ENCODE data around the gene GPC3. TPM values are rescaled to one million over a fixed set of nuclear protein-coding genes. Genes with fewer than 3 reads are reported as not detected.

The GPC3 gene
- total RNA-seq, 1 donor from 2014 or later = 1,039 TPM

DNA sequence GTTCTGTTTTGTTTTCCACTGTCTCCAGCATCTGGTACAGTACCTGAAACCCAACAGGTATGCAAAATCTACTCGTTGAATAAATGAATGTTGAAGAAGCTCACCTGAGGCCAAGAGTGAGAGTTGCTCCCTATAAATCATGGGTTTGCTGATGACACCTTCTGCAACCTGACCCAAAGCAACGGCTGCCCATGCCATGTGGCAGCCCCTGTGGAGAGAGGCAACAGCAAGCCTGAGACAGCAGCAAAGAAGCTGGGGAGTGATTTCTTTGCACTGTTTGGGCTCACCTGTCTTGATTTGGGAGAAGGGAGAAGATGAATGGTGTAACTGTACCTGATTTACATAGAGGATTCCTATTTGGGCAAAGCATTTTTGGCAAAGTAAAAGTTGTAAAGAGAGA, 450.3 kb downstream of the GPC3 start:
- Mint-ChIP-seq H3K36me3 (peaks cover 8% of the 10 kb centered on the region), H3K27ac (no peak overlapping the region), H3K4me1 (peaks cover 14% of the 10 kb centered on the region), H3K9me3 (no peaks in the 10 kb centered on the region), H3K27me3 (ENCODE audit: insufficient read depth, low read depth) (no peaks in the 10 kb centered on the region), H3K4me3 (no peak overlapping the region)
- H3F3A ChIP-seq (ENCODE audit: low read depth) = peaks cover 10% of the 10 kb centered on the region
- H4K20me1 ChIP-seq (ENCODE audit: low read depth) = no peaks in the 10 kb centered on the region
- H3K4me1 ChIP-seq = no peaks in the 10 kb centered on the region
- no peaks in the 10 kb centered on the region for H3K79me2 ChIP-seq (ENCODE audit: low read depth)
- no peak for DNase-seq (ENCODE audit: low spot score)
- H3K4me2 ChIP-seq = no peak overlapping the region
- no peaks in the 10 kb centered on the region for H3K36me3 ChIP-seq
- H3K27ac ChIP-seq = no peak overlapping the region
- H3K9ac ChIP-seq = no peak overlapping the region
- no peaks in the 10 kb centered on the region for H3K9me3 ChIP-seq (ENCODE audit: low read depth)
- no peaks in the 10 kb centered on the region for H3K27me3 ChIP-seq
- no peak overlapping the region for H2AFZ ChIP-seq (replicated peaks)
- no peak overlapping the region for H3K4me3 ChIP-seq
- TF ChIP-seq EZH2 (IDR thresholded peaks at IDR 0.05) (no peak), EZH2phosphoT487 (IDR thresholded peaks at IDR 0.05) (no peak)
- TF ChIP-seq, protein P1, sequence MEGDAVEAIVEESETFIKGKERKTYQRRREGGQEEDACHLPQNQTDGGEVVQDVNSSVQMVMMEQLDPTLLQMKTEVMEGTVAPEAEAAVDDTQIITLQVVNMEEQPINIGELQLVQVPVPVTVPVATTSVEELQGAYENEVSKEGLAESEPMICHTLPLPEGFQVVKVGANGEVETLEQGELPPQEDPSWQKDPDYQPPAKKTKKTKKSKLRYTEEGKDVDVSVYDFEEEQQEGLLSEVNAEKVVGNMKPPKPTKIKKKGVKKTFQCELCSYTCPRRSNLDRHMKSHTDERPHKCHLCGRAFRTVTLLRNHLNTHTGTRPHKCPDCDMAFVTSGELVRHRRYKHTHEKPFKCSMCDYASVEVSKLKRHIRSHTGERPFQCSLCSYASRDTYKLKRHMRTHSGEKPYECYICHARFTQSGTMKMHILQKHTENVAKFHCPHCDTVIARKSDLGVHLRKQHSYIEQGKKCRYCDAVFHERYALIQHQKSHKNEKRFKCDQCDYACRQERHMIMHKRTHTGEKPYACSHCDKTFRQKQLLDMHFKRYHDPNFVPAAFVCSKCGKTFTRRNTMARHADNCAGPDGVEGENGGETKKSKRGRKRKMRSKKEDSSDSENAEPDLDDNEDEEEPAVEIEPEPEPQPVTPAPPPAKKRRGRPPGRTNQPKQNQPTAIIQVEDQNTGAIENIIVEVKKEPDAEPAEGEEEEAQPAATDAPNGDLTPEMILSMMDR (IDR thresholded peaks at IDR 0.05) = no peak

DNA sequence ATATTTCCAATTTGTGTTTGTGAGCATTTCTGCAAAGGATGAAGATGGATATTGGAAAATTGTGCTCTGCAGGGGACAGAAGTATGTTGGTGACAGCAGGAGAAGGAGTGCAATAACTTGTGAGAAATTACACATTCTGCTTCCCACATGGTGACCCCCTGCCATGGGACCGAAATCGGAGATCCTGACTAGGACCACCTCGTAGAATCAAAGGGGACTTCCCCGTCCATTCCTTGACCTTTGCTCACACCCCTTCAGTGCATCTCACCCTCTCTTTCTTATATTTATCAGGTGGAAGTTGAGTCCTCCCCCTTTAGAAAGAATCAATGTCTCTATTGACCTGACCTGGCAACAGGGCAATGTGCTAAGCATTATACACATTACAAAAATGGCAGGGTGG, 451.2 kb downstream of the GPC3 start:
- Mint-ChIP-seq H3K4me3 (no peak overlapping the region), H3K9me3 (no peaks in the 10 kb centered on the region), H3K4me1 (peaks cover 14% of the 10 kb centered on the region), H3K36me3 (peaks cover 8% of the 10 kb centered on the region), H3K27ac (no peak overlapping the region), H3K27me3 (ENCODE audit: insufficient read depth, low read depth) (no peaks in the 10 kb centered on the region)
- DNase-seq (ENCODE audit: low spot score) = no peak
- no peaks in the 10 kb centered on the region for H3K4me1 ChIP-seq
- H3F3A ChIP-seq (ENCODE audit: low read depth) = peaks cover 13% of the 10 kb centered on the region
- no peaks in the 10 kb centered on the region for H4K20me1 ChIP-seq (ENCODE audit: low read depth)
- H3K27ac ChIP-seq = no peak overlapping the region
- no peaks in the 10 kb centered on the region for H3K27me3 ChIP-seq
- no peak overlapping the region for H3K4me3 ChIP-seq
- H3K79me2 ChIP-seq (ENCODE audit: low read depth) = no peaks in the 10 kb centered on the region
- no peak overlapping the region for H3K9ac ChIP-seq
- no peaks in the 10 kb centered on the region for H3K36me3 ChIP-seq
- H3K4me2 ChIP-seq = no peak overlapping the region
- H3K9me3 ChIP-seq (ENCODE audit: low read depth) = peaks cover 4% of the 10 kb centered on the region
- TF ChIP-seq EZH2 (IDR thresholded peaks at IDR 0.05) = no peak
- TF ChIP-seq EZH2phosphoT487 (IDR thresholded peaks at IDR 0.05) = no peak
- TF ChIP-seq, protein P1 (IDR thresholded peaks at IDR 0.05) = no peak
- H2AFZ ChIP-seq (replicated peaks) = no peak overlapping the region

DNA sequence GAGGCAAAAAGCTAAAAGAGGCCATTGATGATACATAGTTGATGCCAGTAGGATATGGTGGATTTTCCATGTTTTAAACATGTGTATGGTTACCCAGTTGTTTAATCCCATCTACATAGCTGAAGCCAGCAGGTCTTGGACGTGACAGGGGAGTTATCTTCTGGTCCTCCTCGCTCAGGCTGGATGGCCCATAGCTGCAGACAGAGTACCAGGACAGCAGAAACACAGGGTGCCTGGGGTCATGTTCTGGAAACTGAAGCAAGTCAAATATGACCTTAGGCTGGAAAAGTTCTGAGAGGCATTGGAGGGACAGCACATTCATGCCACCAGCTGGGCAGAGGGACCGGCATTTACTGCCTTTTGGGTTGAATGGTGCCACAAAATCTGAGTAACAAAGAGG, 452.1 kb downstream of the GPC3 start:
- no peaks in the 10 kb centered on the region for H3K36me3 ChIP-seq
- no peak overlapping the region for H2AFZ ChIP-seq (replicated peaks)
- peaks cover 11% of the 10 kb centered on the region for H3K4me1 Mint-ChIP-seq
- no peak overlapping the region for H3K9ac ChIP-seq
- H3K27ac ChIP-seq = no peak overlapping the region
- H3K27me3 Mint-ChIP-seq (ENCODE audit: insufficient read depth, low read depth) = peaks cover 3% of the 10 kb centered on the region
- peaks cover 22% of the 10 kb centered on the region for H3F3A ChIP-seq (ENCODE audit: low read depth)
- H3K4me3 Mint-ChIP-seq = no peak overlapping the region
- no peak overlapping the region for H3K4me2 ChIP-seq
- H3K27me3 ChIP-seq = no peaks in the 10 kb centered on the region
- H3K27ac Mint-ChIP-seq = no peak overlapping the region
- H3K36me3 Mint-ChIP-seq = peaks cover 8% of the 10 kb centered on the region
- H3K4me1 ChIP-seq = no peaks in the 10 kb centered on the region
- no peaks in the 10 kb centered on the region for H4K20me1 ChIP-seq (ENCODE audit: low read depth)
- no peaks in the 10 kb centered on the region for H3K9me3 Mint-ChIP-seq
- H3K9me3 ChIP-seq (ENCODE audit: low read depth) = peaks cover 4% of the 10 kb centered on the region
- no peak overlapping the region for H3K4me3 ChIP-seq
- no peaks in the 10 kb centered on the region for H3K79me2 ChIP-seq (ENCODE audit: low read depth)
- TF ChIP-seq EZH2 (IDR thresholded peaks at IDR 0.05) = no peak
- no peak for TF ChIP-seq EZH2phosphoT487 (IDR thresholded peaks at IDR 0.05)
- TF ChIP-seq, protein P1 (IDR thresholded peaks at IDR 0.05) = no peak
- no peak for DNase-seq (ENCODE audit: low spot score)
